Activated B cell treated with CpG ODN at 0.5 μM for 24 hours (primary cell): Measurements from ENCODE around the gene TMX2. TPM values are rescaled to one million over a fixed set of nuclear protein-coding genes. Genes with fewer than 3 reads are reported as not detected.
A peak's percentile ranks its signal among the peaks of the same experiment; 100 is the strongest.

ENCODE experiments used
- ATAC-seq: fragments of 200-7000 bp; cut with Tn5 transposase; one replicate; pipeline ENCODE4 v1.10.0; 2021; ENCODE audit warnings: low read depth, mild to moderate bottlenecking, moderate library complexity
- CTCF ChIA-PET: fragments of 350-600 bp; sonication (Branson Sonifier 250); formaldehyde crosslinking; loops from one replicate; lab custom pipeline; 2021; ENCODE audit warnings: antibody characterized with exemption; lab: Charles Lee
- POLR2A ChIA-PET: fragments of 350-600 bp; sonication (Branson Sonifier 250); formaldehyde crosslinking; loops from one replicate; lab custom pipeline; 2021; ENCODE audit warnings: antibody characterized with exemption; lab: Charles Lee
- DNase-seq: peaks from one replicate; pipeline ENCODE4 v3.0.0; 2022
- H3K27ac Mint-ChIP-seq: one replicate; pipeline ENCODE4 v1.8.0; 2020; ENCODE audit warnings: mixed read lengths
- H3K27me3 Mint-ChIP-seq: one replicate; pipeline ENCODE4 v1.8.0; 2021; ENCODE audit warnings: mixed read lengths
- H3K36me3 Mint-ChIP-seq: one replicate; pipeline ENCODE4 v1.8.0; 2021; ENCODE audit warnings: low read depth, mixed read lengths
- H3K4me1 Mint-ChIP-seq: one replicate; pipeline ENCODE4 v1.8.0; 2021; ENCODE audit warnings: mixed read lengths
- H3K4me3 Mint-ChIP-seq: one replicate; pipeline ENCODE4 v1.8.0; 2020; ENCODE audit warnings: mild to moderate bottlenecking, mixed read lengths
- H3K9me3 Mint-ChIP-seq: one replicate; pipeline ENCODE4 v1.8.0; 2020; ENCODE audit warnings: mixed read lengths
- intact Hi-C: fragments of 100-400 bp; cut with micrococcal nuclease; formaldehyde crosslinking; loops from one replicate; pipeline ENCODE4 v1.15.1; 2024
- total RNA-seq: library from RNA; stranded (reverse); gene quantifications from 2 replicates; pipeline ENCODE4 v1.2.3, GENCODE V29; 2022
- TF ChIP-seq, protein P1 (sequence below): fragments of 200-600 bp; IDR thresholded peaks from one replicate; pipeline ENCODE4 v1.8.0; 2022; ENCODE audit warnings: antibody characterized with exemption, mild to moderate bottlenecking

TMX2 gene
- total RNA-seq, 1 donor from 2014 or later = 53.2 TPM

- no peak for DNase-seq
- ChIA-PET CTCF (interaction anchor here (8.7 kb wide), 1 partner anchor 40 kb away, joined by 69 read pairs; no protein-coding TSS in a partner anchor), POLR2A (interaction anchor here (0.6 to 2.7 kb wide), 6 partner anchors 10 to 50 kb away, joined by 3 to 15 read pairs (median 4); partner anchors contain the start of genes MED19 and SELENOH)
- intact Hi-C loops = loop anchor here (2.0 kb wide), 1 partner anchor 21 kb away; the partner anchor contains the start of gene SELENOH
- peak; percentile 82 for ATAC-seq
- H3K27me3 Mint-ChIP-seq = no peaks in the 10 kb centered on the region
- H3K36me3 Mint-ChIP-seq = peaks cover 4% of the 10 kb centered on the region
- no peaks in the 10 kb centered on the region for H3K9me3 Mint-ChIP-seq
- H3K4me1 Mint-ChIP-seq = peaks cover 30% of the 10 kb centered on the region
- TF ChIP-seq, protein P1, sequence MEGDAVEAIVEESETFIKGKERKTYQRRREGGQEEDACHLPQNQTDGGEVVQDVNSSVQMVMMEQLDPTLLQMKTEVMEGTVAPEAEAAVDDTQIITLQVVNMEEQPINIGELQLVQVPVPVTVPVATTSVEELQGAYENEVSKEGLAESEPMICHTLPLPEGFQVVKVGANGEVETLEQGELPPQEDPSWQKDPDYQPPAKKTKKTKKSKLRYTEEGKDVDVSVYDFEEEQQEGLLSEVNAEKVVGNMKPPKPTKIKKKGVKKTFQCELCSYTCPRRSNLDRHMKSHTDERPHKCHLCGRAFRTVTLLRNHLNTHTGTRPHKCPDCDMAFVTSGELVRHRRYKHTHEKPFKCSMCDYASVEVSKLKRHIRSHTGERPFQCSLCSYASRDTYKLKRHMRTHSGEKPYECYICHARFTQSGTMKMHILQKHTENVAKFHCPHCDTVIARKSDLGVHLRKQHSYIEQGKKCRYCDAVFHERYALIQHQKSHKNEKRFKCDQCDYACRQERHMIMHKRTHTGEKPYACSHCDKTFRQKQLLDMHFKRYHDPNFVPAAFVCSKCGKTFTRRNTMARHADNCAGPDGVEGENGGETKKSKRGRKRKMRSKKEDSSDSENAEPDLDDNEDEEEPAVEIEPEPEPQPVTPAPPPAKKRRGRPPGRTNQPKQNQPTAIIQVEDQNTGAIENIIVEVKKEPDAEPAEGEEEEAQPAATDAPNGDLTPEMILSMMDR = no peak
- peak within 1 kb of the TSS; percentile 93 for H3K4me3 Mint-ChIP-seq
- H3K27ac Mint-ChIP-seq = peak within 1 kb of the TSS; percentile 77
These were observed 49.2 kb downstream of the TMX2 start, which contains the start of gene CTNND1 for GRCh38 chr11:57761301-57762234. Gene CTNND1 (plus strand): TSS chr11:57761802. CDS start chr11:57791479, 29,677 bp downstream.

DNA sequence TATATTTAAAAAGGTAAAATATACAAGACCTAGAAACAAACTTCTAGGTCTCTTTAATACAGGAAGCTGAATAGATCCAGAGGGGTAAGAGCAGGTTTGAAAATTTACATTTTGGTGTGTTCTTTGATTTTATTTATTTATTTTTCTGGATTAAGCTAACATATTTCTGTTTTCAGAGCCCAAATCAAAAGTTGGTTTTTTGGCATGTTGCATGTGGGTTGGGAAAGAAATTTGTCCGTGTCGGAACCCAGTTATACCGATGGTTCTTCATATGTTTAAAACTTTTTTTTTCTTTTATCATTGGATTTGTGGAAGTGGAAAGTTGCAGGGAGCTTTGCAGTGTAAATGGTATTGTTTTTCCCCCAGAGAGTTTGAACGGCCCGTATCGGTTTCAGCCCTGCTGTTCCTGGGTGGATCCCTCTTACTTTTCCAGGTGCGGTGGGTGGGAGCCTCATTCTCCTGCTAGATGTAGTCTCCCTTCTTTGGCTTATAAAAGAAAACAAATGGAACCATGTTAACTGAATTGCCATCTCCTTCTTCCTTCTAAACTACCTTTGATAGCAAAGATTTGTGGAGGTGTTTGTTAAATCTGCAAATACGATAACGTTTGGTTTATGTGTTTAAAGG lies 50.0 kb downstream of the TMX2 start:
- Mint-ChIP-seq H3K4me1 (peaks cover 33% of the 10 kb centered on the region), H3K27ac (no peak overlapping the region), H3K9me3 (no peaks in the 10 kb centered on the region), H3K4me3 (peak overlapping the region; percentile 93), H3K27me3 (no peaks in the 10 kb centered on the region), H3K36me3 (peaks cover 4% of the 10 kb centered on the region)
- TF ChIP-seq, protein P1 = no peak
- ATAC-seq (no peak), DNase-seq (no peak)
- intact Hi-C loops = no loop called here
- ChIA-PET POLR2A (interaction anchor here (0.6 to 2.7 kb wide), 5 partner anchors 20 to 811 kb away, joined by 3 to 15 read pairs (median 7); partner anchors contain the start of gene SELENOH), CTCF (interaction anchor here (8.7 kb wide), 1 partner anchor 39 kb away, joined by 69 read pairs; no protein-coding TSS in a partner anchor)

DNA sequence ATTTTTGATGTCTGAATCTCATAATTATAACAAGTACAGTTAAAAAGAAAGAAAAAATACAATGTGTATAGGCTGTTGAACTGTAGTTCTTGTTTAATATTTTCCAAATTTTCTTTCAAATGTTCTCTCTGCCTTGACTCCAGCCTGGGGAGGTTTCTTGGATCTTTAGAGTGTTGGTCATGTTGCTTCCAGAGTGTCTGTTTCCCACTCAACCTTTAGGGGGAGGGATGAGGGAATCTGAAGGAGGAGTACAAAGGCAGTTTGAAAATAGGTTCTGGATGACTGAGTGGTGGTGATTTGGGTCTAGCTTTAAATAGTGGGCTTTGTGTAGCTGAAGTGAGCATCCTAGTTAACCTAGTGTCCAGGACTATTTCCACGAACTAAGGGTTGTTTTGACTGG lies 51.2 kb downstream of the TMX2 start:
- Mint-ChIP-seq H3K27me3 (no peaks in the 10 kb centered on the region), H3K4me3 (peak overlapping the region; percentile 67), H3K4me1 (peaks cover 34% of the 10 kb centered on the region), H3K36me3 (peaks cover 4% of the 10 kb centered on the region), H3K27ac (no peak overlapping the region), H3K9me3 (no peaks in the 10 kb centered on the region)
- no peak for DNase-seq
- CTCF ChIA-PET = interaction anchor here (0.7 to 8.7 kb wide), 3 partner anchors 21 to 119 kb away, joined by 3 to 69 read pairs (median 3); no protein-coding TSS in a partner anchor
- ATAC-seq = no peak
- intact Hi-C loops = loop anchor here (1.0 kb wide), 1 partner anchor 12 kb away; no protein-coding TSS in a partner anchor
- TF ChIP-seq, protein P1 = no peak
- POLR2A ChIA-PET = interaction anchor here (0.9 kb wide), 1 partner anchor 29 kb away, joined by 7 read pairs; no protein-coding TSS in a partner anchor

DNA sequence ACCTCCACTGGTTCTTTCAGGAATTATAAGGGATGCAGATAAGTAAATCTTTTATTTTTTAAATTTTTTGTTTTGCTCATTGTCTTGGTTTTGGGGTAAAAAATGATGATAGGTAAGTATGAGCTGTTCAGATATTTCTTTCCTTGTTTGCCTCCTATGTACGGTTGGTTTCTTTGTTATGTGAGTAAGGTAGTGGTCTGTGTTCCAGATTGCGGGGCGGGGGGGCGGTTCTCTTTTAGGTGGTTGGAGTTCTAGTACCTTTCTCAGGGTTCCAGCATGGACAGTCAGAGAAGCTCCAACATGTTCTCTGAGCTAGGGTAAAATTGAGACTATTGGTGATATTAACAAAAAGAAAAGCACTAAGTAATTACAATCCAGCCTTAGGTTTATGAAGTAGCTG lies 51.6 kb downstream of the TMX2 start:
- no peak for ATAC-seq
- ChIA-PET POLR2A (interaction anchor here (0.9 kb wide), 1 partner anchor 36 kb away, joined by 3 read pairs; no protein-coding TSS in a partner anchor), CTCF (interaction anchor here (1.2 to 8.7 kb wide), 3 partner anchors 15 to 37 kb away, joined by 3 to 69 read pairs (median 4); no protein-coding TSS in a partner anchor)
- no peak for DNase-seq
- H3K36me3 Mint-ChIP-seq = peaks cover 4% of the 10 kb centered on the region
- TF ChIP-seq, protein P1 = no peak
- H3K4me1 Mint-ChIP-seq = peaks cover 34% of the 10 kb centered on the region
- no peak overlapping the region for H3K27ac Mint-ChIP-seq
- H3K27me3 Mint-ChIP-seq = no peaks in the 10 kb centered on the region
- intact Hi-C loops = no loop called here
- H3K4me3 Mint-ChIP-seq = peak overlapping the region; percentile 67
- no peaks in the 10 kb centered on the region for H3K9me3 Mint-ChIP-seq
